H9 (cell line): ENCODE measurements around the gene GPR160. TPM values are rescaled to one million over a fixed set of nuclear protein-coding genes. Genes with fewer than 3 reads are reported as not detected.

Source experiments
- DNase-seq: peaks from one replicate; pipeline ENCODE4 v3.0.0-alpha.2; 2017
- H2AFZ ChIP-seq: one replicate; pipeline ENCODE4 v1.6.1; 2013; ENCODE audit warnings: mild to moderate bottlenecking, low read length, control low read depth, moderate library complexity
- H2AK5ac ChIP-seq: 2 replicates; pipeline ENCODE4 v1.6.1; 2013; ENCODE audit warnings: low read length, control low read depth, mixed read lengths; ENCODE audit not compliant: insufficient read length
- H2BK120ac ChIP-seq: one replicate; pipeline ENCODE4 v1.6.1; 2013; ENCODE audit warnings: low read depth, mild to moderate bottlenecking, low read length, control low read depth, inconsistent platforms; ENCODE audit not compliant: poor library complexity, severe bottlenecking
- H2BK12ac ChIP-seq: 2 replicates; pipeline ENCODE4 v1.6.1; 2013; ENCODE audit warnings: low read length, control low read depth, mixed read lengths, low read depth; ENCODE audit not compliant: insufficient read length
- H2BK15ac ChIP-seq: 2 replicates; pipeline ENCODE4 v1.6.1; 2013; ENCODE audit warnings: low read depth, low read length, control low read depth
- H2BK20ac ChIP-seq: one replicate; pipeline ENCODE4 v1.6.1; 2013; ENCODE audit warnings: low read depth, mild to moderate bottlenecking, low read length, control low read depth, inconsistent platforms; ENCODE audit not compliant: poor library complexity, severe bottlenecking
- H2BK5ac ChIP-seq: 2 replicates; pipeline ENCODE4 v1.6.1; 2013; ENCODE audit warnings: low read length, control low read depth, mixed read lengths; ENCODE audit not compliant: insufficient read length
- H3K14ac ChIP-seq: 2 replicates; pipeline ENCODE4 v1.6.1; 2013; ENCODE audit warnings: low read length, control low read depth; ENCODE audit not compliant: insufficient read depth
- H3K18ac ChIP-seq: 2 replicates; pipeline ENCODE4 v1.6.1; 2013; ENCODE audit warnings: low read depth, mild to moderate bottlenecking, mixed read lengths, low read length, control low read depth; ENCODE audit not compliant: insufficient read length
- H3K23ac ChIP-seq: 2 replicates; pipeline ENCODE4 v1.6.1; 2013; ENCODE audit warnings: low read length, control low read depth, mixed read lengths, low read depth; ENCODE audit not compliant: insufficient read length
- H3K23me2 ChIP-seq: 2 replicates; pipeline ENCODE4 v1.6.1; 2013; ENCODE audit warnings: low read depth, mild to moderate bottlenecking, mixed read lengths, low read length, control low read depth; ENCODE audit not compliant: insufficient read length, poor library complexity, severe bottlenecking
- H3K27ac ChIP-seq: 2 replicates; pipeline ENCODE4 v1.5.1; 2013; ENCODE audit warnings: low read length, control low read depth, mixed read lengths, low read depth; ENCODE audit not compliant: insufficient read length
- H3K27me3 ChIP-seq: 2 replicates; pipeline ENCODE4 v1.6.1; 2013; ENCODE audit warnings: low read length, control low read depth, inconsistent platforms; ENCODE audit not compliant: insufficient read depth
- H3K4ac ChIP-seq: 2 replicates; pipeline ENCODE4 v1.6.1; 2013; ENCODE audit warnings: low read depth, mild to moderate bottlenecking, control low read depth, inconsistent platforms, low read length, moderate library complexity
- H3K4me1 ChIP-seq: 2 replicates; pipeline ENCODE4 v1.6.1; 2013; ENCODE audit warnings: low read length, control low read depth, inconsistent platforms; ENCODE audit not compliant: insufficient read depth
- H3K4me2 ChIP-seq: 2 replicates; pipeline ENCODE4 v1.6.1; 2013; ENCODE audit warnings: low read length, control low read depth, mixed read lengths; ENCODE audit not compliant: insufficient read length, insufficient read depth
- H3K56ac ChIP-seq: 2 replicates; pipeline ENCODE4 v1.6.1; 2013; ENCODE audit warnings: low read depth, mild to moderate bottlenecking, mixed read lengths, low read length, control low read depth; ENCODE audit not compliant: insufficient read length
- H3K79me1 ChIP-seq: 2 replicates; pipeline ENCODE4 v1.6.1; 2013; ENCODE audit warnings: low read depth, mild to moderate bottlenecking, moderate library complexity, low read length, control low read depth, inconsistent platforms; ENCODE audit not compliant: insufficient read depth, poor library complexity, severe bottlenecking
- H3K79me2 ChIP-seq: 2 replicates; pipeline ENCODE4 v1.6.1; 2013; ENCODE audit warnings: low read length, control low read depth, inconsistent platforms; ENCODE audit not compliant: insufficient read depth
- H3K9ac ChIP-seq: 2 replicates; pipeline ENCODE4 v1.6.1; 2013; ENCODE audit warnings: low read length, control low read depth, mixed read lengths; ENCODE audit not compliant: insufficient read length; ENCODE audit errors: extremely low read depth
- H3K9me3 ChIP-seq: one replicate; pipeline ENCODE4 v1.6.1; 2013; ENCODE audit warnings: low read depth, low read length, inconsistent platforms; ENCODE audit not compliant: control insufficient read depth
- H3T11ph ChIP-seq: one replicate; pipeline ENCODE4 v1.6.1; 2013; ENCODE audit warnings: mild to moderate bottlenecking, low read length, control low read depth, inconsistent platforms
- H4K20me1 ChIP-seq: one replicate; pipeline ENCODE4 v1.6.1; 2013; ENCODE audit not compliant: control insufficient read depth, insufficient read length, insufficient read depth
- H4K5ac ChIP-seq: 2 replicates; pipeline ENCODE4 v1.6.1; 2013; ENCODE audit warnings: low read depth, mild to moderate bottlenecking, mixed read lengths, low read length, control low read depth; ENCODE audit not compliant: insufficient read length
- H4K8ac ChIP-seq: replicated peaks from 2 replicates; pipeline ENCODE4 v1.6.1; 2013; ENCODE audit warnings: low read length, control low read depth, mixed read lengths, low read depth; ENCODE audit not compliant: insufficient read length
- H4K91ac ChIP-seq: 2 replicates; pipeline ENCODE4 v1.6.1; 2013; ENCODE audit warnings: low read depth, mild to moderate bottlenecking, moderate library complexity, mixed read lengths, low read length, control low read depth; ENCODE audit not compliant: insufficient read length
- H3K27ac Mint-ChIP-seq, 3 experiments: 2 replicates in 2 of 3; 3 replicates in 1 of 3; pipeline ENCODE4 v1.8.0; 2020 to 2021; ENCODE audit warnings: mixed read lengths in 3 of 3, mild to moderate bottlenecking in 1 of 3, moderate library complexity in 1 of 3
- H3K27me3 Mint-ChIP-seq: 2 replicates; pipeline ENCODE4 v1.8.0; 2021; ENCODE audit warnings: low read depth, mild to moderate bottlenecking, moderate library complexity, mixed read lengths
- H3K36me3 Mint-ChIP-seq, 3 experiments: 2 replicates in 2 of 3; 3 replicates in 1 of 3; pipeline ENCODE4 v1.8.0; 2020 to 2021; ENCODE audit warnings: low read depth in 3 of 3, mixed read lengths in 3 of 3; ENCODE audit not compliant: insufficient read depth in 1 of 3
- H3K4me1 Mint-ChIP-seq, 2 experiments: 2 replicates each; pipeline ENCODE4 v1.8.0; 2020; ENCODE audit warnings: mixed read lengths in 2 of 2
- H3K4me3 Mint-ChIP-seq, 2 experiments: 2 replicates in 1 of 2; 3 replicates in 1 of 2; pipeline ENCODE4 v1.8.0; 2020 to 2021; ENCODE audit warnings: mild to moderate bottlenecking in 2 of 2, mixed read lengths in 2 of 2, moderate library complexity in 1 of 2
- H3K9me3 Mint-ChIP-seq, 2 experiments: 2 replicates in 1 of 2; 3 replicates in 1 of 2; pipeline ENCODE4 v1.8.0; 2020; ENCODE audit warnings: mild to moderate bottlenecking in 2 of 2, mixed read lengths in 2 of 2, moderate library complexity in 1 of 2
- WGBS: extraction: QIAGEN DNeasy Blood & Tissue Kit; methylation state at CpG from one replicate; pipeline ENCODE4 v1.1.7; 2013; ENCODE audit warnings: missing lambda C conversion rate, low lambda C conversion rate, mixed read lengths; ENCODE audit not compliant: insufficient read length; ENCODE audit errors: extremely low coverage; 5-methylcytosine and 5-hydroxymethylcytosine counted together
- total RNA-seq: library from RNA; stranded (reverse); gene quantifications from 2 replicates; pipeline ENCODE4 v1.2.1, GENCODE V29; 2021
- TF ChIP-seq, protein P1 (sequence below): fragments of 200-600 bp; sonication (generic); conservative IDR thresholded peaks from 3 replicates; pipeline ENCODE4 v1.8.0; 2021; ENCODE audit warnings: antibody characterized with exemption, mild to moderate bottlenecking

The GPR160 gene
- total RNA-seq, 1 experiment from 2014 or later, result 14.1 TPM

DNA sequence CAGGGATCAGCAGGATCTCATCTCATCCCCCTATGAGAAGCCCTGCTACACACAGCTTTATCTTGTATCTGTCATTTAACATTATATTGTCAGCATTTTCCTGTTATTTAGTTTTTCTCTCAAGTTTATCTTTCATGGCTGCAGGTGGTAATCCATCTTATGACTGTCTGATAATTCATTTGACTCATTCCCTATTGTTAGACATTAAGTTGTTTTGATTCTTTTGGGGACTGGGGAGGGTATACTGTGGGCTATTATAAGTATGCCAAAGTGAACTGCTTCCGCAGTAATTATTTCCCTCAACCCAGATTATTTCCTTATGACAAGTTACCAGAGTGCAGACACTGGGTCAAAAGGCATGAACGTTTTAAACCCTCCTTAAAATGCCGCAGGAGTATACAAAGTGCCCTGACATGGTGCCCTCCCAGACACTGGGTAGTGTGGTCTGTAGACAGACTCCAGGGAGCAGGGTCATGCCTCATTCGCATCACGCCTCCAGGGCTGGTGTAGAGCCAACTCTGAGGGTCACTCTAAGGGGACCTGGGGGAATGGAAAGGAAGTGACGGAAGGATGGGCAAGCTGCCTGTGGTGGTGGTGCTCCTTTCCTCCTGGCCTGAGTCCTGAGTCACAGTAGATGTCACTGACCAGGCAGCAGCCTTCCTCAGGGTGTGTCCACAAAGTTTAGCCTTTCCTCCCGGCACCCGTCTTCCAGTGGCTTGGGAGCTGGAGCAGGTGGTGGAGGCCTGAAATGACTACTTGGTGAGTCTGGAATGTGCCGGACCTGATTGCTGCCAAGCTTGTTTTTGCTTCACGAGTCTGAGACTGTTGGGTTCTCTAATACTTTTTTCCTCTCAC lies 11.6 kb downstream of the GPR160 start:
- Histone ChIP-seq H2BK20ac (no peak overlapping the region), H2AFZ (no peak overlapping the region), H4K8ac (no peak overlapping the region), H3K18ac (no peak overlapping the region), H3T11ph (no peak overlapping the region), H4K20me1 (no peaks in the 10 kb centered on the region), H2BK15ac (no peak overlapping the region), H3K4me1 (0 out of 2 replicates have a peak, but pooled peaks cover 3% of the 10 kb centered on the region), H3K27ac (no peak overlapping the region), H2BK12ac (no peak overlapping the region), H3K23ac (no peak overlapping the region), H3K56ac (no peak overlapping the region), H2BK5ac (no peak overlapping the region), H3K23me2 (no peaks in the 10 kb centered on the region), H3K4ac (no peak overlapping the region), H2AK5ac (no peak overlapping the region), H3K79me2 (no peaks in the 10 kb centered on the region; the same call in 1 of the 2 replicates), H3K9ac (no peak overlapping the region), H4K91ac (no peak overlapping the region), H4K5ac (no peak overlapping the region), H3K4me2 (no peak overlapping the region), H3K27me3 (no peaks in the 10 kb centered on the region), H3K9me3 (no peaks in the 10 kb centered on the region), H2BK120ac (no peak overlapping the region), H3K79me1 (no peaks in the 10 kb centered on the region), H3K14ac (no peak overlapping the region)
- H3K27ac Mint-ChIP-seq, result peak overlapping the region in 2 of 3 experiments; percentile 27 to 49; a peak in 1 of 7 replicates
- TF ChIP-seq, protein P1, sequence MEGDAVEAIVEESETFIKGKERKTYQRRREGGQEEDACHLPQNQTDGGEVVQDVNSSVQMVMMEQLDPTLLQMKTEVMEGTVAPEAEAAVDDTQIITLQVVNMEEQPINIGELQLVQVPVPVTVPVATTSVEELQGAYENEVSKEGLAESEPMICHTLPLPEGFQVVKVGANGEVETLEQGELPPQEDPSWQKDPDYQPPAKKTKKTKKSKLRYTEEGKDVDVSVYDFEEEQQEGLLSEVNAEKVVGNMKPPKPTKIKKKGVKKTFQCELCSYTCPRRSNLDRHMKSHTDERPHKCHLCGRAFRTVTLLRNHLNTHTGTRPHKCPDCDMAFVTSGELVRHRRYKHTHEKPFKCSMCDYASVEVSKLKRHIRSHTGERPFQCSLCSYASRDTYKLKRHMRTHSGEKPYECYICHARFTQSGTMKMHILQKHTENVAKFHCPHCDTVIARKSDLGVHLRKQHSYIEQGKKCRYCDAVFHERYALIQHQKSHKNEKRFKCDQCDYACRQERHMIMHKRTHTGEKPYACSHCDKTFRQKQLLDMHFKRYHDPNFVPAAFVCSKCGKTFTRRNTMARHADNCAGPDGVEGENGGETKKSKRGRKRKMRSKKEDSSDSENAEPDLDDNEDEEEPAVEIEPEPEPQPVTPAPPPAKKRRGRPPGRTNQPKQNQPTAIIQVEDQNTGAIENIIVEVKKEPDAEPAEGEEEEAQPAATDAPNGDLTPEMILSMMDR, result no peak
- H3K27me3 Mint-ChIP-seq, result no peaks in the 10 kb centered on the region; the same call in 1 of the 2 replicates
- peaks cover 7 to 10% (median 9%) of the 10 kb centered on the region in 3 experiments; a peak in 6 of 7 replicates for H3K36me3 Mint-ChIP-seq
- DNase-seq, result no peak
- H3K4me3 Mint-ChIP-seq, result no peak overlapping the region
- peaks cover 0 to 6% of the 10 kb centered on the region in 2 experiments; a peak in 2 of 5 replicates for H3K9me3 Mint-ChIP-seq
- WGBS, result no CpG with 5 or more reads among the region's 10 CpGs
- peaks cover 13 to 15% of the 10 kb centered on the region in 2 experiments for H3K4me1 Mint-ChIP-seq
